ENCODE measurements around the gene DPP3. TPM values are rescaled to one million over a fixed set of nuclear protein-coding genes. Genes with fewer than 3 reads are reported as not detected.

The DPP3 gene
- total RNA-seq, 1 experiment from 2014 or later: 86.7 TPM

GRCh38 chr11:66470015-66470414 is 10.2 kb upstream of the DPP3 start:
- Mint-ChIP-seq H3K36me3 (peaks cover 2% of the 10 kb centered on the region; the same call in 1 of the 2 replicates), H3K27ac (peak overlapping the region; percentile 81; the same call in 1 of the 2 replicates), H3K27me3 (ENCODE audit: low read depth) (no peaks in the 10 kb centered on the region; the same call in 1 of the 2 replicates), H3K4me3 (peak overlapping the region; percentile 33; the same call in 1 of the 2 replicates), H3K4me1 (peaks cover 38% of the 10 kb centered on the region), H3K9me3 (no peaks in the 10 kb centered on the region)
- ChIA-PET POLR2A (interaction anchor here (0.7 to 2.8 kb wide), 2 partner anchors 10 to 12 kb away, joined by 7 to 8 read pairs; partner anchors contain the start of gene DPP3), CTCF (interaction anchor here (1.4 to 2.9 kb wide), 6 partner anchors 9 to 81 kb away, joined by 3 to 13 read pairs (median 10); partner anchors contain the start of genes DPP3 and MRPL11)
- DNase-seq (ENCODE audit: low spot score) (no peak), ATAC-seq (no peak)
- no peak for TF ChIP-seq ZNF671 (CRISPR knock-in tag; IDR thresholded peaks at IDR 0.05)
- TF ChIP-seq ATF3 (CRISPR knock-in tag; conservative IDR thresholded peaks at IDR 0.05): no peak
- TF ChIP-seq GABPB1 (CRISPR knock-in tag; IDR thresholded peaks at IDR 0.05): no peak
- TF ChIP-seq ZBTB21 (CRISPR knock-in tag; IDR thresholded peaks at IDR 0.05; ENCODE audit: borderline replicate concordance): no peak
- TF ChIP-seq ZNF512 (CRISPR knock-in tag; IDR thresholded peaks at IDR 0.05; ENCODE audit: borderline replicate concordance): no peak
- TF ChIP-seq RELA (CRISPR knock-in tag; IDR thresholded peaks at IDR 0.05; ENCODE audit: borderline replicate concordance): no peak
- TF ChIP-seq ZNF281 (CRISPR knock-in tag; IDR thresholded peaks at IDR 0.05): no peak
- no peak for TF ChIP-seq STAT6 (CRISPR knock-in tag; conservative IDR thresholded peaks at IDR 0.05; ENCODE audit: low read depth)

- Mint-ChIP-seq H3K9me3 (no peaks in the 10 kb centered on the region), H3K27ac (no peak overlapping the region), H3K4me1 (peaks cover 27% of the 10 kb centered on the region), H3K27me3 (ENCODE audit: low read depth) (no peaks in the 10 kb centered on the region; the same call in 1 of the 2 replicates), H3K4me3 (no peak overlapping the region), H3K36me3 (peaks cover 2% of the 10 kb centered on the region; the same call in 1 of the 2 replicates)
- CTCF ChIA-PET: interaction anchor here (1.4 to 2.9 kb wide), 3 partner anchors 9 to 32 kb away, joined by 3 to 13 read pairs (median 6); partner anchors contain the start of genes DPP3 and MRPL11
- DNase-seq (ENCODE audit: low spot score) (no peak), ATAC-seq (no peak)
- POLR2A ChIA-PET: interaction anchor here (2.8 kb wide), 1 partner anchor 9 kb away, joined by 8 read pairs; the partner anchor contains the start of gene DPP3
- TF ChIP-seq ZNF425 (CRISPR knock-in tag; conservative IDR thresholded peaks at IDR 0.05): no peak
These were observed 9.1 kb upstream of the DPP3 start for GRCh38 chr11:66471142-66471541.

GRCh38 chr11:66472054-66472453 is 8.2 kb upstream of the DPP3 start:
- Mint-ChIP-seq H3K4me3 (no peak overlapping the region), H3K4me1 (peaks cover 34% of the 10 kb centered on the region), H3K9me3 (no peaks in the 10 kb centered on the region), H3K27me3 (ENCODE audit: low read depth) (no peaks in the 10 kb centered on the region; the same call in 1 of the 2 replicates), H3K27ac (no peak overlapping the region), H3K36me3 (peaks cover 2% of the 10 kb centered on the region; the same call in 1 of the 2 replicates)
- TF ChIP-seq JAZF1 (CRISPR knock-in tag; IDR thresholded peaks at IDR 0.05): no peak
- no peak for TF ChIP-seq RELA (CRISPR knock-in tag; IDR thresholded peaks at IDR 0.05; ENCODE audit: borderline replicate concordance)
- TF ChIP-seq TCF7 (CRISPR knock-in tag; IDR thresholded peaks at IDR 0.05; ENCODE audit: low read depth): no peak
- TF ChIP-seq ERG (CRISPR knock-in tag; IDR thresholded peaks at IDR 0.05): no peak
- TF ChIP-seq ZNF416 (CRISPR knock-in tag; IDR thresholded peaks at IDR 0.05): no peak
- ATAC-seq (no peak), DNase-seq (ENCODE audit: low spot score) (no peak)
- CTCF ChIA-PET: no interaction called here
- POLR2A ChIA-PET: no interaction called here

All from WTC11 (cell line).